Keratinocyte (primary cell): ENCODE data around the gene UGT1A6. TPM values are rescaled to one million over a fixed set of nuclear protein-coding genes. Genes with fewer than 3 reads are reported as not detected.
"Not testable (repeated sequence)": the region's sequence is repeated elsewhere in the genome, so short reads cannot be mapped to it uniquely, and the experiment has no call there.

Experiments
- DNase-seq: peaks from one replicate; pipeline ENCODE4 v3.0.0-alpha.2; 2011; ENCODE audit warnings: low read depth, missing footprints, low spot score
- FAIRE-seq: peaks from 2 replicates; lab custom pipeline; 2011; peaks lifted over from hg19 to GRCh38; lab: Jason Lieb, UNC
- H2AFZ ChIP-seq: 2 replicates; pipeline ENCODE4 v1.6.0; 2012; ENCODE audit warnings: low read length, control low read depth, inconsistent platforms; ENCODE audit not compliant: control insufficient read depth
- H3K27ac ChIP-seq: 2 replicates; pipeline ENCODE4 v1.5.1; 2011; ENCODE audit warnings: low read length; ENCODE audit not compliant: control insufficient read depth, insufficient read depth
- H3K27me3 ChIP-seq: 3 replicates; pipeline ENCODE4 v1.6.0; 2011; ENCODE audit warnings: low read length; ENCODE audit not compliant: control insufficient read depth, insufficient read depth; ENCODE audit errors: extremely low read depth
- H3K36me3 ChIP-seq, 2 experiments: 2 replicates in 1 of 2; 3 replicates in 1 of 2; pipeline ENCODE4 v1.5.1; 2011; ENCODE audit warnings: low read length in 2 of 2, mild to moderate bottlenecking in 1 of 2; ENCODE audit not compliant: control insufficient read depth in 2 of 2, insufficient read depth in 2 of 2; ENCODE audit errors: extremely low read depth in 1 of 2
- H3K4me1 ChIP-seq: 3 replicates; pipeline ENCODE4 v1.5.1; 2011; ENCODE audit warnings: low read length; ENCODE audit not compliant: control insufficient read depth, insufficient read depth; ENCODE audit errors: extremely low read depth
- H3K4me2 ChIP-seq: 3 replicates; pipeline ENCODE4 v1.6.0; 2011; ENCODE audit warnings: low read depth, low read length; ENCODE audit not compliant: control insufficient read depth, insufficient read depth; ENCODE audit errors: extremely low read depth
- H3K4me3 ChIP-seq, 3 experiments: fragments of 200-600 bp in 1 of 3; sonication (generic) in 1 of 3; 2 replicates in 2 of 3; 3 replicates in 1 of 3; pipeline ENCODE4 v1.5.1; 2011 to 2016; ENCODE audit warnings: low read length in 3 of 3, mild to moderate bottlenecking in 3 of 3, control low read depth in 2 of 3, inconsistent platforms in 1 of 3, low read depth in 1 of 3, mixed read lengths in 1 of 3, mixed run types in 1 of 3, moderate library complexity in 1 of 3; ENCODE audit not compliant: control insufficient read depth in 2 of 3, insufficient read depth in 2 of 3; ENCODE audit errors: extremely low read depth in 1 of 3
- H3K79me2 ChIP-seq: 2 replicates; pipeline ENCODE4 v1.6.0; 2012; ENCODE audit warnings: low read length; ENCODE audit not compliant: control insufficient read depth, insufficient read depth
- H3K9ac ChIP-seq: 3 replicates; pipeline ENCODE4 v1.6.0; 2011; ENCODE audit warnings: low read length; ENCODE audit not compliant: control insufficient read depth, insufficient read depth; ENCODE audit errors: extremely low read depth
- H3K9me1 ChIP-seq: 3 replicates; pipeline ENCODE4 v1.6.0; 2011; ENCODE audit warnings: low read length; ENCODE audit not compliant: control insufficient read depth, insufficient read depth; ENCODE audit errors: extremely low read depth
- H3K9me3 ChIP-seq: 2 replicates; pipeline ENCODE4 v1.5.1; 2012; ENCODE audit warnings: low read depth, low read length; ENCODE audit not compliant: control insufficient read depth
- H4K20me1 ChIP-seq: 3 replicates; pipeline ENCODE4 v1.6.0; 2011; ENCODE audit warnings: low read length; ENCODE audit not compliant: control insufficient read depth, insufficient read depth; ENCODE audit errors: extremely low read depth
- EZH2 ChIP-seq: IDR thresholded peaks from one replicate; pipeline ENCODE4 v1.6.1; 2012; ENCODE audit warnings: inconsistent platforms, mild to moderate bottlenecking, low read length, moderate library complexity
- dilution Hi-C: fragments of 300-500 bp; cut with MboI; formaldehyde crosslinking; loops from one replicate; pipeline ENCODE4 v1.7.0; 2020; ENCODE audit warnings: low sequenced_read_pairs; ENCODE audit not compliant: extremely low pct_ligation_motif_present
- polyA plus RNA-seq, 5 experiments: library from polyadenylated mRNA; depleted of rRNA in 3 of 5; stranded (reverse) in 3 of 5; stranded (forward) in 1 of 5; unstranded in 1 of 5; fragments of >200 nt; gene quantifications; 1 replicate in 1 of 5; 2 replicates in 3 of 5; 3 replicates in 1 of 5; pipeline versions ENCODE4 v1.2.1 to v1.2.3, GENCODE V29; 2011 to 2012; ENCODE audit warnings: missing spikeins in 2 of 5, low read depth in 1 of 5, low replicate concordance in 1 of 5
- TF ChIP-seq, protein P1 (sequence below), 3 experiments: IDR thresholded peaks in 1 of 3; conservative IDR thresholded peaks in 1 of 3; optimal IDR thresholded peaks in 1 of 3; 2 replicates in 2 of 3; 3 replicates in 1 of 3; pipeline versions ENCODE3 to v1.5.1; 2011; ENCODE audit warnings: low read length in 3 of 3, mild to moderate bottlenecking in 3 of 3, moderate library complexity in 2 of 3, control low read depth in 1 of 3, inconsistent platforms in 1 of 3; ENCODE audit not compliant: insufficient read depth in 2 of 3; ENCODE audit errors: extremely low read depth in 1 of 3

UGT1A6 gene
- polyA plus RNA-seq, 1 donor (not counting 4 experiments of a cell fraction or from before 2014, with no cell fraction given): 133 TPM

DNA sequence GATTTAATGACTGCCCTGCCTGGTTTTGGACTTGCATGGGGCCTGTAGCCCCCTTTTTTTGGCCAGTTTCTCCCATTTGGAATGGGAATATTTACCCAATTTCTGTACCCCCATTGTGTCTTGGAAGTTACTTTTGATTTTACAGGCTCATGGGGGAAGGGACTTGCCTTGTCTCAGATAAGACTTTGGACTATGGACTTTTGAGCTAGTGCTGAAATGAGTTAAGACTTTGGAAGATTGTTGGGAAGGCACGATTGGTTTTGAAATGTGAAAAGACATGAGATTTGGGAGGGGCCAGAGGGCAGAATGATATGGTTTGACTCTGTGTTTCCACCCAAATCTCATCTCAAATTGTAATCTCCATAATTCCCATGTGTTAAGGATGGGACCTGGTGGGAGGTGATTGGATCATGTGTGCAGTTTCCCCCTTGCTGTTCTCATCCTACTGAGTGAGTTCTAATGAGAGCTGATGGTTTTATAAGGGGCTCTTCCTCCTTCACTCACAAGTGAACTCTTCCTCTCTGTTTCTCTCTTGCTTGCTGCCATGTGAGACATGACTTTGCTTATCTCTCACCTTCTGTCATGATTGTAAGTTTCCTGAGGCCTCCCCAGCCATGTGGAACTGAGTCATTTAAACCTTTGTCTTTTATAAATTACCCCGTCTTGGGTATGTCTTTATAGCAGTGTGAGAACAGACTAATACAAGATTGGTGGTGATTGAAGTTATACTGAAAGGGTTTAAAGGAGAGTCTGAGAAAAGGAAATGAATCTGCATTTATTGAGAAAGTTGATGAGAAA, 58.7 kb downstream of the UGT1A6 start:
- H3K4me2 ChIP-seq, FAIRE-seq, H3K79me2 ChIP-seq, H3K27me3 ChIP-seq, H3K9me3 ChIP-seq, H3K4me3 ChIP-seq, H3K27ac ChIP-seq, H2AFZ ChIP-seq, H4K20me1 ChIP-seq, DNase-seq, H3K9me1 ChIP-seq, H3K9ac ChIP-seq, dilution Hi-C loops, H3K4me1 ChIP-seq: not testable (repeated sequence)
- H3K36me3 ChIP-seq: peaks cover 4 to 11% of the 10 kb centered on the region in 2 experiments

DNA sequence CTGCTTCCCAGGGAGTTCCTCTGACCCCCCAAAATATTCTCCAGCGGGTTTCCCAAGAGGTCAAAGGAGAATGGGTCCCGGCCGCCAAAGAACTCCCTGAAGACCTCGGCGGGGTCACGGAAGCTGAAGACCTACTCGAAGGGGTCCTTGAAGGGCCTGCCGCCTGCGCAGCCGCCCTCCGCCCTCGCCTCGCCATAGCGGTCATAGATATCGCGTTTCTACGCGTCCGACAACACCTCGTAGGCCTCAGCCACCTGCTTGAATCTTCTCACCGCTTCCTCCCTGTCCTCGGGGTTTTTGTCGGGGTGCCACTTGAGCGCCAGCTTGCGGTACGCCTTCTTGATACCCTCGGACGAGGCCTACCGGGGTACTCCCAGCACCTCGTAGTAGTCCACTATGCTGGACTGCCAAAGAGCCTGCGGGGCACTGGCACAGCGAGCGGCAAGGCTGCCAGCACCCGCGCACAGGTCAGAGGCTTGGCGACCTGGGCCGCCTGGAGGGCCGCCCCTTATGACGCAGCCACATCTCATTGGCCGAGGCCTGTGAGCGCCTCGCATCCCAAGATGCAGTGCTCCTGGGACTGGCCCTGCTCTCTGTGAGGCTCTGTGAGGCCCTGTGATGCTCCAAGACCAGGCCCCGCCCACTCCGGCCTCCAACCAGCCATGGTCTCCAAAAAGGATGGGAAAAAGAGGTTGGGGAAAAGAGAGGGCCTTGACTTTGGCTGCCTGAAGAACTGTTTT, 62.4 kb downstream of the UGT1A6 start:
- Histone ChIP-seq H3K4me2 (no peak overlapping the region), H3K4me3 (no peak overlapping the region), H3K27me3 (no peaks in the 10 kb centered on the region), H3K36me3 (peaks cover 2 to 11% of the 10 kb centered on the region in 2 experiments), H3K27ac (no peak overlapping the region), H3K9me1 (no peaks in the 10 kb centered on the region), H3K79me2 (peaks cover 2% of the 10 kb centered on the region), H3K9me3 (no peaks in the 10 kb centered on the region), H2AFZ (no peak overlapping the region), H3K9ac (no peak overlapping the region), H4K20me1 (peaks cover 2% of the 10 kb centered on the region), H3K4me1 (peaks cover under 1% of the 10 kb centered on the region)
- DNase-seq (no peak), FAIRE-seq (no peak)
- dilution Hi-C loops: no loop called here
- TF ChIP-seq, protein P1, sequence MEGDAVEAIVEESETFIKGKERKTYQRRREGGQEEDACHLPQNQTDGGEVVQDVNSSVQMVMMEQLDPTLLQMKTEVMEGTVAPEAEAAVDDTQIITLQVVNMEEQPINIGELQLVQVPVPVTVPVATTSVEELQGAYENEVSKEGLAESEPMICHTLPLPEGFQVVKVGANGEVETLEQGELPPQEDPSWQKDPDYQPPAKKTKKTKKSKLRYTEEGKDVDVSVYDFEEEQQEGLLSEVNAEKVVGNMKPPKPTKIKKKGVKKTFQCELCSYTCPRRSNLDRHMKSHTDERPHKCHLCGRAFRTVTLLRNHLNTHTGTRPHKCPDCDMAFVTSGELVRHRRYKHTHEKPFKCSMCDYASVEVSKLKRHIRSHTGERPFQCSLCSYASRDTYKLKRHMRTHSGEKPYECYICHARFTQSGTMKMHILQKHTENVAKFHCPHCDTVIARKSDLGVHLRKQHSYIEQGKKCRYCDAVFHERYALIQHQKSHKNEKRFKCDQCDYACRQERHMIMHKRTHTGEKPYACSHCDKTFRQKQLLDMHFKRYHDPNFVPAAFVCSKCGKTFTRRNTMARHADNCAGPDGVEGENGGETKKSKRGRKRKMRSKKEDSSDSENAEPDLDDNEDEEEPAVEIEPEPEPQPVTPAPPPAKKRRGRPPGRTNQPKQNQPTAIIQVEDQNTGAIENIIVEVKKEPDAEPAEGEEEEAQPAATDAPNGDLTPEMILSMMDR (optimal IDR thresholded peaks at IDR 0.05 in 1 of 3, IDR thresholded peaks at IDR 0.05 in 1 of 3, conservative IDR thresholded peaks at IDR 0.05 in 1 of 3; ENCODE audit: extremely low read depth in 1 of 3, insufficient read depth in 2 of 3, low read length in 3 of 3): no peak
- TF ChIP-seq EZH2: no peak
